GM21786 (cell line): Measurements from ENCODE around the gene DDR1.

Source experiments
- ATAC-seq: cut with Tn5 transposase; IDR thresholded peaks from one replicate; pipeline ENCODE4 v1.9.1; 2021; ENCODE audit not compliant: unreplicated experiment

DDR1 gene

GRCh38 chr6:30944051-30944450, 59.7 kb downstream of the DDR1 start:
- no peak for ATAC-seq

GRCh38 chr6:30945281-30945680, 61.0 kb downstream of the DDR1 start:
- ATAC-seq: no peak

GRCh38 chr6:30947231-30947630, 62.9 kb downstream of the DDR1 start:
- no peak for ATAC-seq

DNA sequence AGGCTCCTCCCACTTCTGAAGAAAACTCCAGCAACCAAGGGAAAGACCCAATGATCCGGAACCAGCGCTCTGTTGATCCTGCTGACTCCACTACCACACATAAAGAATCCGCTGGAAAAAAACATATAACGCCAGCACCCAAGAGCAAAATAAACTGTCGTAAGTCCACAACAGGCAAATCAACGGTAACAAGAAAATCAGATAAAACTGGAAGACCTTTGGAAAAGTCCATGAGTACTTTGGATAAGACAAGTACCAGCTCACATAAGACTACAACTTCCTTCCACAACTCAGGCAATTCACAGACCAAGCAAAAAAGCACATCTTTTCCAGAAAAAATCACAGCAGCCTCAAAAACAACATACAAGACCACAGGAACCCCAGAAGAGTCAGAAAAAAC, 64.5 kb downstream of the DDR1 start:
- no peak for ATAC-seq
